Fibroblast of peridontal ligament (primary cell): ENCODE results near the gene ZNF626.
"Not testable (repeated sequence)": the region's sequence is repeated elsewhere in the genome, so short reads cannot be mapped to it uniquely, and the experiment has no call there.

ENCODE experiments used
- DNase-seq: peaks from one replicate; pipeline ENCODE4 v3.0.0-alpha.2; 2010; ENCODE audit errors: extremely low read depth

Gene ZNF626

GRCh38 chr19:20661150-20661819 lies at the start of gene ZNF626:
TSS of gene ZNF626 (minus strand) at chr19:20661571. CDS start at chr19:20661446, 125 bp downstream.
- peak; percentile 99 for DNase-seq

DNA sequence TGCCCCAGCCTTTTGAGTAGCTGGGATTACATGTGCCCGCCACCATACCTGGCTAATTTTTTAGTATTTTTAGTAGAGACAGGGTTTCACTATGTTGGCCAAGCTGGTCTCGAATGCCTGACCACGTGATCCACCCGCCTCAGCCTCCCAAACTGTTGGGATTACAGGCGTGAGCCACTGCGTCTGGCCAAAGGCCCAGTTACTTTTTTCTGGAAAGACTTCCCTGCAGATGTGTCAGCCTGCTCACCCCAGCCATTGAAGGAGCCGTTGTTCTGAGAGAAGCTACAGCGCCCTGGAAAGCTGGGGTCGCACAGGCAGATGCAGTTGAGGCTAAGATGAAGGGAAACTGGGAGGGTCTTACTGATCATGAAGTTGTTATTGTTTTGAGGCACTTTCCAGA lies 7.9 kb upstream of the ZNF626 start:
- no peak for DNase-seq

DNA sequence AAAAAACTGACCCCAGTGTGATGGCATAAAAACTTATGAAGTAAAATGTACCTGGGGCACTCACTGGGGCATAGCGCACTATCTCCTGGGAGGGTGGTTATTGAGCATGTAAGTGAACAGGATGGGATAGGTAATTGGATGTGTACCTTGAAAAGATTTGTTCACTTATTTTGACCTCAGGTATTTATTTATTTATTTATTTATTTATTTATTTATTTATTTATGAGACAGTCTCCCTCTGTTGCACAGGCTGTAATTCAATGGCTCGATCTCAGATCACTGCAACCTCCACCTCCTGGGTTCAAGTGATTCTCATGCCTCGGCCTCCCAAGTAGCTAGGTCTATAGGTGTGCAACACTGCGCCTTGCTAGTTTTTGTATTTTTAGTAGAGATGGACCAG lies 5.9 kb upstream of the ZNF626 start:
- no peak for DNase-seq

- DNase-seq = no peak
Observed at GRCh38 chr19:20664901-20665781, 3.8 kb upstream of the ZNF626 start.

DNA sequence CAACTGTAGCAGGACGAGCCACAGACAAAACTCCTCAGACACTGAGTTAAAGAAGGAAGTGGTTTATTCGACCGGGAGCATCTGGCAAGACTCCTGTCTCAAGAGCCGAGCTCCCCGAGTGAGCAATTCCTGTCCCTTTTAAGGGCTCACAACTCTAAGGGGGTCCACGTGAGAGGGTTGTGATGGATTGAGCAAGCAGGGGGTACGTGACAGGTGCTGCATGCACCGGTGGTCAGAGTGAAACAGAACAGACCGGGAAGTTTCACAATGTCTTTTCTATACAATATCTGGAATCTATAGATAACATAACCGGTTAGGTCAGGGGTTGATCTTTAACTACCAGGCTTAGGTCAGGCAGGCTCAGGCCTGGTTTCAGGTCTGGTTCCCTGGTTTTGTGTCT lies 3.1 kb upstream of the ZNF626 start:
- not testable (repeated sequence) for DNase-seq

DNA sequence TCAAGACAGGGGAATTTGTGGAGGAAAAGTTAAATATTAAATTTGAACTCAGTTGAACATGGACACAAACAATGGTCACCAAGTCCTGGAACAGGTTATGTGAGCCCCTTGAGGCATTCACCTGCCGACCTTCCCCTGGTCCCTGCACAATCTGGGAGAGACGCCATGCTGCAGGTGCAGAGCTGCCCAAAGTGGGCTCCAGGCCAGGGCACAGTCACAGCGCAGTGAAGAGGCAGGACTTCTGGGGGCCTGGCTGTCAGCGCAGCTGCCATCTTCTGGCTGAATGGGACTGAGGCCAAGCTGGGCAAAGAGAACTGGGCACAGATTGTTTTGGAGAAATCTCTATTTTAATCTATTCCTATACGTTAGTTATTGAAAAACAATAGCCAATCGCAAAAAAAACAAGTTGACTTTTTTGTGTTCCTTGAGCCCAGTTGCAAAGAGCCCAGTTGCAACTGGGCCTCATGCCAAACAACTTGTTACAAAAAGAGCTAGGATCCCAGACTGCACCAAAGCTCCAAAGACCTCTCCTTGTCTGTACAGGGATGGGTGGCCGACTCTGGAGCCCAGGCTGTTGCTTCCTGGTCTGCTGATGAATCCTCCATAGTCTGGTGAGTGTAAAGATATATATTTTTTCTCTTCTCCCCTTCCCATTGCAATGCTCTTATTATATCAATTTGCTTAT lies 1.2 kb upstream of the ZNF626 start:
- DNase-seq = no peak

GRCh38 chr19:20660473-20661140 lies 764 bp downstream of the ZNF626 start:
- peak; percentile 23 for DNase-seq

GRCh38 chr19:20640545-20640944 lies 20.8 kb downstream of the ZNF626 start:
- DNase-seq = no peak

DNA sequence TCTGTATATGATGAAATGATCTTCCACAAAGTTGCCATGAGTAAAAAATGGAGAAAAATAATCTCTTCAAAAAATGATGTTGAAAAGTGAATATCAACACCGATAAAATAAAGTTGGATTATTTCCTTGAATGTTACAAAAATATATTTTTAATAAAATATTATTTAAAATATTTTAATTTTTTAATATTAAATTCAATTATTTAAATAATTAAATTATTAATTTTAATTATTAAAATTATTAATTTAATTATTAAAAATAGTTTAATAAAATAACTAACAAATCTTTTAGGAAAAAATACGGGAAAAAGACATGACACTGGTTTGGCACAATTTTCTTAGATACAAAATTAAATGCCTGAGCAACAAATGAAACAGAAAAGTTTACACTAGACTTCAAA lies 21.3 kb downstream of the ZNF626 start:
- no peak for DNase-seq

- DNase-seq = not testable (repeated sequence)
Observed at GRCh38 chr19:20624560-20624959, 36.8 kb downstream of the ZNF626 start.

DNA sequence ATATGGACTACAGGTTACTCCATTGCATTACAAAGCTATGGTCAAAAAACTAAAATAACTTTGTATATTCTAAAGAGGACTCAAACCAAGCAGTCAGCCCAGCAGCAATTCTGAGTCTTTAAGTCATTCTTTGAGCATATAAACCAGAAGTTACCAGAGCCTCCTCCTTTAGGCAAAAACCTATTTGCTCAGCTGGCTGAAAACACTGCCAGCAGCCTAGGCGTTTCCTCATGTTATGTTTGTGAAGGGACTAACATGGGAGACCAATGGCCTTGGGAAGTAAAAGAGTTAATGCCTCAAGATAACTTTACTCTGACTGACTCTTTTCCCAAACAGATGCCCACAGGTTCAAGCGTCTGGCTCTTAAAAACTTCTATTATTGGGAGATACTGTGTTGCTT lies 45.3 kb downstream of the ZNF626 start:
- DNase-seq = no peak

DNA sequence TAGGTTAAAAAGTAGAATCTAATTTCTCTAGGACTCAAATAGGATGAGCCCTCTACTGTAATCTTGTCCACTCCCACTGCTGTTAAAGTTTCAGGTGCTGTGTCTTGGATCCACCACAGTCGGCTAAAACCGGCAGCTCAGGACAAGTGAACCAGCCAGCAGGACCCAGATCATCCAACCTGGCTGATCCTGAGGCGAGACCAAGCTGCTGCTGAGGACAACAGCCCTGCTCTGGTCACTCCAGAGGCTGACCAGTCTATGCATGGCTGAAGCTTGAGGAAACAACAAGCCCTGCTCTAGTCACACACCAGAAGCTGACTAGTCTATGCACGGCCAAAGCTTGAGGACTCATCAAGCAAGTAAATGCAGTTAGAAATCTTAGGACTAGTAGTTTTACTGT lies 46.4 kb downstream of the ZNF626 start:
- DNase-seq = not testable (repeated sequence)

DNA sequence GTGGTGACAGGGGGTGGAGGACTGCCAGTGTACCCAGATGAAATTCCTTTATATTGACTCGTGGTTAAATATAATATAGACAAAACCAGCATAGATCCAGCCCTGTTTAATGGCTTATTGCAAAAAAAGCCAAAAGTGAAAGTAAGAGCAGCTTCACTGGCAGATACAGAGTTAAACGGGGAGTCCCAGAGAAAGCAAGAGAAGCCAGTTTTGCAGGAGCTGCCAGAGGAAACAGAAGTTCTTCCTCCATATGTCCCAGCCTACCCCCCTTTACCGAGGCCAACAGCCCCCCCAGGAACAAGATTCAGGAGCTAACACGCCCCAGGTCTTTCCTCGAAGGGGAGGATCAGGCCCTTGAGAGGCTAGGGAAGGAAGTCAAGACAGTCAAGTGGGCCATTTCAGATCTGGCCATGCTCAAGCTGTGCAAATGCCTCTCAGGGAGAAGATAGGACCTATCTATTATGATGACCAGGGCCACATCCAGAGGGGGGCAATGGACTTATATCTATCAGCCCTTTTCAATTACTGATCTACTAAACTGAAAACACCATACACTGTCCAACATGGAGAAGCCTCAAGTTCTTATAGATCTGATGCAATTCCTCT lies 48.6 kb downstream of the ZNF626 start:
- peak; percentile 38 for DNase-seq

DNA sequence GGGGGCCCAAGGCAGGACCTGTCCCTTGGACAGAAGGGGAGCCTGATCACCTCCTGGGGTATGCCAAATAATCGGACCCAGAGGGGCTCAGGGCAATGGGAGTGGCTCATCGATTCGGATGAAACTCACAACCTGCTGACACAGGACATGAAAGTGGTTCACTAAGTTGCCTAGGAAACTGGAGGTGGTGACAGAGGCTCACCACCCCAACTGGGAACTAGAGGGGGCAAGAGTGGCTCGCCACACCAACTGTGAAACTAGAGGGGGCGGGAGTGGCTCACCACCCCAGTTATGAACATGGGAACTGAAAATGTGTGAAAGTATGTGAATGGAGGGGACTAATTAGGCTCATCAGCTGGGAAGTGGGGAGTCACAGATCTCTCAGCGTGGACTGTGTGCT lies 49.5 kb downstream of the ZNF626 start:
- DNase-seq = no peak

GRCh38 chr19:20607943-20608342 lies 53.4 kb downstream of the ZNF626 start:
- no peak for DNase-seq
